ENCODE results near the gene RPS18. TPM values are rescaled to one million over a fixed set of nuclear protein-coding genes. Genes with fewer than 3 reads are reported as not detected.

Gene RPS18
- total RNA-seq, 1 experiment from 2014 or later: 4,062 TPM

DNA sequence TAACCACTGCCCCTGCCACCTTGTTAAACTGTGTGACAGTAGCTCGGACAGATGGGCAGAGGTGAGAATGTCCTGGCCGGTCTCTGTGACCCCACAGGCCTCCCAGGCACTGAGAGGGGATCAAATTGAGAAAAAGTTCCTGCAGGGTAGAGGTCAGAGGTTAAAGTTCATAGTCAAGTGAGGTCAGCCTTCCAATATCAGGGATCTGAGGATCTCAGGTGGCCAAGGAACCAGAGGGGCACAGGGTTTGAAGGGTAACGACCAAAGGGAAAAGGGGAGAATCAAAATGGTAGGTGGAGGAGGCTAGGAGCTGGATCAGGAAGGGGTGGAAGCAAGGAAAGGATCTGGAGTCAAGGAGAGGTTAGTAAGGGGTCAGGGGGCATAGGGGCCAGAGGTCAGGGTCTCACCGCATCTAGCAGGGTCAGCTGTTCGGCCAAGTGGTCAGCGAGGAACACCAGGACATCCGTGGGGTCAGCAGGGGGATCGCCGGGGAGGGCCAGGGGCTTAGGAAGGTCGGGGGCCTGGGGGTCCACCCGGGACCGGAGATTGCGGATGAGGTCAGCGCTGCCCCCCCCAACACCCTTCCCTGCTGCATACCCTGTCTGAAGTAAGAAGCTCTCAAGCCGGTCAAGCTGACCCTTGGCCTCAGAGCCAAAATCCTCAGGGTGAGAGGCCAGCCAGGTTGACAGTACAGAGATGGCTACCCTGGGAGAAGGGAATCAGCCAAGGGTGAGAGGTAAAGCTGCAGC lies 23.9 kb downstream of the RPS18 start:
- Histone ChIP-seq H3K27me3 (ENCODE audit: insufficient read depth, low read length) (no peaks in the 10 kb centered on the region), H3K4me3 (replicated peaks in 1 of 2; ENCODE audit: low read depth in 1 of 2, low read length in 2 of 2) (no peak overlapping the region), H4K20me1 (ENCODE audit: insufficient read depth) (no peaks in the 10 kb centered on the region), H3K9ac (ENCODE audit: low read length) (no peak overlapping the region), H3K79me2 (ENCODE audit: insufficient read depth, low read length) (peaks cover 27% of the 10 kb centered on the region), H3K27ac (ENCODE audit: low read depth, low read length) (no peak overlapping the region), H3K9me2 (ENCODE audit: insufficient read depth) (no peaks in the 10 kb centered on the region), H3K4me2 (ENCODE audit: low read length) (no peak overlapping the region), H3K36me3 (ENCODE audit: control insufficient read depth in 1 of 2, insufficient read depth in 2 of 2, low read length in 2 of 2) (peaks cover 11 to 12% of the 10 kb centered on the region in 2 experiments; a peak in 3 of 4 replicates), H2AFZ (ENCODE audit: low read depth, low read length, poor library complexity, severe bottlenecking) (no peak overlapping the region), H3K4me1 (ENCODE audit: control insufficient read depth in 1 of 2, insufficient read depth in 2 of 2, low read length in 2 of 2) (peaks cover 7 to 26% of the 10 kb centered on the region in 2 experiments; a peak in 3 of 4 replicates), H3K9me3 (ENCODE audit: control insufficient read depth in 1 of 2, insufficient read depth in 1 of 2, low read depth in 1 of 2, low read length in 2 of 2) (no peaks in the 10 kb centered on the region)
- TF ChIP-seq CBX3 (IDR thresholded peaks at IDR 0.05; ENCODE audit: low read depth): no peak
- TF ChIP-seq, protein P1, sequence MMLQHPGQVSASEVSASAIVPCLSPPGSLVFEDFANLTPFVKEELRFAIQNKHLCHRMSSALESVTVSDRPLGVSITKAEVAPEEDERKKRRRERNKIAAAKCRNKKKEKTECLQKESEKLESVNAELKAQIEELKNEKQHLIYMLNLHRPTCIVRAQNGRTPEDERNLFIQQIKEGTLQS (IDR thresholded peaks at IDR 0.05): no peak
- TF ChIP-seq SP1 (IDR thresholded peaks at IDR 0.05; ENCODE audit: low read depth): no peak
- no peak for TF ChIP-seq SRF (IDR thresholded peaks at IDR 0.05; ENCODE audit: low read depth)
- no peak for TF ChIP-seq YY1 (IDR thresholded peaks at IDR 0.05; ENCODE audit: extremely low read depth, insufficient replicate concordance, low read depth, low read length)
- no peak for TF ChIP-seq CEBPB (IDR thresholded peaks at IDR 0.05; ENCODE audit: low read depth)
- TF ChIP-seq MAX (IDR thresholded peaks at IDR 0.05): no peak
- TF ChIP-seq POLR2A (IDR thresholded peaks at IDR 0.05; ENCODE audit: borderline replicate concordance, extremely low read depth, insufficient read depth, insufficient read length): no peak
- TF ChIP-seq, protein P2, sequence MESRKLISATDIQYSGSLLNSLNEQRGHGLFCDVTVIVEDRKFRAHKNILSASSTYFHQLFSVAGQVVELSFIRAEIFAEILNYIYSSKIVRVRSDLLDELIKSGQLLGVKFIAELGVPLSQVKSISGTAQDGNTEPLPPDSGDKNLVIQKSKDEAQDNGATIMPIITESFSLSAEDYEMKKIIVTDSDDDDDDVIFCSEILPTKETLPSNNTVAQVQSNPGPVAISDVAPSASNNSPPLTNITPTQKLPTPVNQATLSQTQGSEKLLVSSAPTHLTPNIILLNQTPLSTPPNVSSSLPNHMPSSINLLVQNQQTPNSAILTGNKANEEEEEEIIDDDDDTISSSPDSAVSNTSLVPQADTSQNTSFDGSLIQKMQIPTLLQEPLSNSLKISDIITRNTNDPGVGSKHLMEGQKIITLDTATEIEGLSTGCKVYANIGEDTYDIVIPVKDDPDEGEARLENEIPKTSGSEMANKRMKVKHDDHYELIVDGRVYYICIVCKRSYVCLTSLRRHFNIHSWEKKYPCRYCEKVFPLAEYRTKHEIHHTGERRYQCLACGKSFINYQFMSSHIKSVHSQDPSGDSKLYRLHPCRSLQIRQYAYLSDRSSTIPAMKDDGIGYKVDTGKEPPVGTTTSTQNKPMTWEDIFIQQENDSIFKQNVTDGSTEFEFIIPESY (IDR thresholded peaks at IDR 0.05; ENCODE audit: extremely low read depth, insufficient replicate concordance, low read length): no peak
- no peak for TF ChIP-seq EZH2phosphoT487 (IDR thresholded peaks at IDR 0.05; ENCODE audit: borderline replicate concordance)
- ATAC-seq (no peak), DNase-seq (ENCODE audit: low read depth, low spot score) (no peak)
- intact Hi-C loops (cut with micrococcal nuclease): loop anchor here (5.0 kb wide), 2 partner anchors 117 to 132 kb away; partner anchors contain the start of gene PHF1
- RAD21 ChIA-PET (ENCODE audit: low non-redundant PET in 1 of 2, low total read pairs in 2 of 2, uncharacterized antibody in 2 of 2, unreplicated experiment in 2 of 2): no interaction called here
- BruUV-seq (replicated peaks): no TSS peak
- CTCF ChIA-PET: no interaction called here
- POLR2A ChIA-PET: interaction anchor here (1.3 kb wide), 1 partner anchor 19 kb away, joined by 4 read pairs; the partner anchor contains the start of gene B3GALT4
